Right lobe of liver (tissue), 4 donors: ENCODE measurements around the gene GATA5.

Source experiments
- POLR2A ChIP-seq: fragments of 450-650 bp; IDR thresholded peaks from one replicate; pipeline ENCODE4 v1.6.1; 2017; ENCODE audit warnings: antibody characterized with exemption, mild to moderate bottlenecking
- TF ChIP-seq, protein P1 (sequence below), 4 donors: fragments of 200-600 bp in 3 of 4; fragments of 450-650 bp in 1 of 4; IDR thresholded peaks; one replicate each; pipeline versions ENCODE4 v1.5.1 to v1.8.0; 2016 to 2022; ENCODE audit warnings: antibody characterized with exemption in 4 of 4, mild to moderate bottlenecking in 2 of 4
- donor health status: DM: no; HTN: no; CAD: no.
- donor health status: DM: no; HTN: no; CAD: no.
- donor health status: DM: no; HTN: yes; CAD: no.

DNA sequence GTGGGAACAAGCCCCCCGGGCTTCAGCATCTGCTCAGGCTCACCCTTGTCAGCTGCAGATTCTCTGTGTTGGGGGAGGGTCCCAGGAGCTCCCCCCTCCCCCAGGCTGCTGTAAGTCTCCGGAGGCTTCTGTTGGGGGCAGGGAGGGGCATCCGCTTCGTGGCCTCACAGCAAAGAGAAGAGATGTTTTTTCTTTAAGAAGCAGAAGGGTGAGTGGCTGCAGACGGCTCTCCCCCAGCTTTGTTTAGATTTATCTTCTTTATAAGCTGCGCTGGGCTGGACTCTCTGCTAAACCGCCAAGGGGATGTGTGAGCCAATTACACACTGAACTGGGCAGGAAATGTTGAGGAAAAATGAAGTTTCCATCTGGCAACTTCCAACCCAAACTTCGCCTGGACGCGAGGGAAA, 48.7 kb upstream of the GATA5 start:
- TF ChIP-seq, protein P1, sequence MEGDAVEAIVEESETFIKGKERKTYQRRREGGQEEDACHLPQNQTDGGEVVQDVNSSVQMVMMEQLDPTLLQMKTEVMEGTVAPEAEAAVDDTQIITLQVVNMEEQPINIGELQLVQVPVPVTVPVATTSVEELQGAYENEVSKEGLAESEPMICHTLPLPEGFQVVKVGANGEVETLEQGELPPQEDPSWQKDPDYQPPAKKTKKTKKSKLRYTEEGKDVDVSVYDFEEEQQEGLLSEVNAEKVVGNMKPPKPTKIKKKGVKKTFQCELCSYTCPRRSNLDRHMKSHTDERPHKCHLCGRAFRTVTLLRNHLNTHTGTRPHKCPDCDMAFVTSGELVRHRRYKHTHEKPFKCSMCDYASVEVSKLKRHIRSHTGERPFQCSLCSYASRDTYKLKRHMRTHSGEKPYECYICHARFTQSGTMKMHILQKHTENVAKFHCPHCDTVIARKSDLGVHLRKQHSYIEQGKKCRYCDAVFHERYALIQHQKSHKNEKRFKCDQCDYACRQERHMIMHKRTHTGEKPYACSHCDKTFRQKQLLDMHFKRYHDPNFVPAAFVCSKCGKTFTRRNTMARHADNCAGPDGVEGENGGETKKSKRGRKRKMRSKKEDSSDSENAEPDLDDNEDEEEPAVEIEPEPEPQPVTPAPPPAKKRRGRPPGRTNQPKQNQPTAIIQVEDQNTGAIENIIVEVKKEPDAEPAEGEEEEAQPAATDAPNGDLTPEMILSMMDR (IDR thresholded peaks at IDR 0.05): no peak
- TF ChIP-seq POLR2A: no peak
